H1 (cell line): ENCODE data around the gene USH2A.

Experiments used
- CTCF ChIP-seq, 3 experiments: IDR thresholded peaks; 1 replicate in 2 of 3; 2 replicates in 1 of 3; pipeline versions ENCODE4 v1.5.1 to v1.6.1; 2011; ENCODE audit warnings: low read length in 3 of 3, mild to moderate bottlenecking in 3 of 3, inconsistent platforms in 2 of 3, low read depth in 1 of 3, moderate library complexity in 1 of 3; ENCODE audit not compliant: insufficient read depth in 1 of 3; ENCODE audit errors: control extremely low read depth in 1 of 3
- JUN ChIP-seq: IDR thresholded peaks from 2 replicates; pipeline ENCODE4 v1.6.1; 2011; ENCODE audit warnings: low read depth, mild to moderate bottlenecking, improper control_type of control experiment, low read length
- RAD21 ChIP-seq, 2 experiments: IDR thresholded peaks in 1 of 2; conservative IDR thresholded peaks in 1 of 2; 2 replicates each; pipeline ENCODE4 v1.6.1; 2011; ENCODE audit warnings: low read depth in 2 of 2, low read length in 2 of 2, improper control_type of control experiment in 1 of 2, inconsistent platforms in 1 of 2, mild to moderate bottlenecking in 1 of 2, moderate library complexity in 1 of 2

- TF ChIP-seq JUN = no peak
- no peak for TF ChIP-seq CTCF (IDR thresholded peaks at IDR 0.05; ENCODE audit: control extremely low read depth in 1 of 3, insufficient read depth in 1 of 3, low read depth in 1 of 3, low read length in 3 of 3)
- no peak for TF ChIP-seq RAD21 (IDR thresholded peaks at IDR 0.05 in 1 of 2, conservative IDR thresholded peaks at IDR 0.05 in 1 of 2; ENCODE audit: low read depth in 2 of 2, low read length in 2 of 2)
Measured at GRCh38 chr1:216020743-216021345, 402.4 kb downstream of the USH2A start.
